Measurements from ENCODE around the gene TSPO2.

Gene TSPO2

GRCh38 chr6:41027799-41028560 is 14.3 kb upstream of the TSPO2 start:
- DNase-seq (ENCODE audit: low read depth in 2 of 2) = peak; percentile 57 to 73

GRCh38 chr6:41028561-41029412 is 13.5 kb upstream of the TSPO2 start:
- no peak for DNase-seq (ENCODE audit: low read depth in 2 of 2)

GRCh38 chr6:41032830-41033229 is 9.4 kb upstream of the TSPO2 start:
- no peak for DNase-seq (ENCODE audit: low read depth in 2 of 2)

GRCh38 chr6:41033776-41034175 is 8.5 kb upstream of the TSPO2 start:
- no peak for DNase-seq (ENCODE audit: low read depth in 2 of 2)

- no peak for DNase-seq (ENCODE audit: low read depth in 2 of 2)
These were observed 6.1 kb upstream of the TSPO2 start for GRCh38 chr6:41036186-41036585.

- DNase-seq (ENCODE audit: low read depth in 2 of 2) = no peak
These were observed 5.7 kb upstream of the TSPO2 start for GRCh38 chr6:41036601-41037000.

GRCh38 chr6:41037107-41037900 is 5.0 kb upstream of the TSPO2 start:
- DNase-seq (ENCODE audit: low read depth in 2 of 2) = no peak

GRCh38 chr6:41038205-41038604 is 4.1 kb upstream of the TSPO2 start:
- no peak for DNase-seq (ENCODE audit: low read depth in 2 of 2)

GRCh38 chr6:41039060-41039998 is 2.9 kb upstream of the TSPO2 start, which contains the start of gene UNC5CL:
Gene UNC5CL (minus strand): TSS chr6:41039221. CDS start chr6:41035074, 4,147 bp downstream.
- DNase-seq (ENCODE audit: low read depth in 2 of 2) = peak; percentile 28 to 42

- DNase-seq (ENCODE audit: low read depth in 2 of 2) = no peak
These were observed 1.9 kb upstream of the TSPO2 start for GRCh38 chr6:41040101-41040939.

GRCh38 chr6:41040940-41041536 is 1.2 kb upstream of the TSPO2 start:
- DNase-seq (ENCODE audit: low read depth in 2 of 2) = no peak

GRCh38 chr6:41043151-41043550 is 884 bp downstream of the TSPO2 start:
- no peak for DNase-seq (ENCODE audit: low read depth in 2 of 2)

GRCh38 chr6:41045664-41046063 is 3.4 kb downstream of the TSPO2 start:
- DNase-seq (ENCODE audit: low read depth in 2 of 2) = no peak

GRCh38 chr6:41046084-41046483 is 3.8 kb downstream of the TSPO2 start:
- no peak for DNase-seq (ENCODE audit: low read depth in 2 of 2)

- DNase-seq (ENCODE audit: low read depth in 2 of 2) = no peak
These were observed 5.0 kb downstream of the TSPO2 start for GRCh38 chr6:41047306-41047705.

GRCh38 chr6:41047745-41048732 is 5.8 kb downstream of the TSPO2 start:
- DNase-seq (ENCODE audit: low read depth in 2 of 2) = no peak

GRCh38 chr6:41049521-41049920 is 7.3 kb downstream of the TSPO2 start:
- no peak for DNase-seq (ENCODE audit: low read depth in 2 of 2)

- no peak for DNase-seq (ENCODE audit: low read depth in 2 of 2)
These were observed 7.7 kb downstream of the TSPO2 start for GRCh38 chr6:41049955-41050354.
